ENCODE results near the gene PALM. TPM values are rescaled to one million over a fixed set of nuclear protein-coding genes. Genes with fewer than 3 reads are reported as not detected.

PALM gene
- total RNA-seq, 1 experiment from 2014 or later: 22.1 TPM

DNA sequence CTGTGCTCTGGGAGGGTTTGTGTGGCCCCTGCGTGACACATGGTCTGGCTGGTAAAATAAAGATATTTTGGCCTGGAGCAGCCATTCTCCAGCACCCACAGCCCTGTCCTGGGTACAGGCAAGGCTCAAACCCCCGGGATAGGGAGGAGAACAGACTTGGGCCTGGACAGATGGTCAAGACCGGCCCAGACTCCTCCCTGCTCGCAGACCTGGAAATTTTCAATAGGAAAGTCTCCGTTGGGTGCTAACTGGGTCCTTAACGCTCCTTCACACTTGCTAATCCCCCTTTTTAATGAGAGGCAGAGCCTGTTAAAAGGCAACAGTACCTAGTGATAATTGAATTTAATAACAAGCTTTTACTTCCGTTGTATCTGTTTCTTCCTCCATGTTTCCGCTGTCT is 2.5 kb downstream of the PALM start:
- peak overlapping the region; percentile 50 for H3K27ac Mint-ChIP-seq
- CTCF ChIA-PET: interaction anchor here (0.6 to 1.6 kb wide), 3 partner anchors 23 to 31 kb away, joined by 3 to 8 read pairs (median 3); no protein-coding TSS in a partner anchor

More for the DNA sequence above, 2.5 kb downstream of the PALM start:
- POLR2A ChIA-PET: no interaction called here
- Mint-ChIP-seq H3K36me3 (peaks cover 8% of the 10 kb centered on the region), H3K4me1 (peaks cover 10% of the 10 kb centered on the region), H3K27me3 (ENCODE audit: low read depth) (peaks cover 18% of the 10 kb centered on the region), H3K4me3 (peak overlapping the region; percentile 50), H3K9me3 (peaks cover 14% of the 10 kb centered on the region)
- ATAC-seq (no peak), DNase-seq (ENCODE audit: low spot score) (no peak)
- TF ChIP-seq, protein P1, sequence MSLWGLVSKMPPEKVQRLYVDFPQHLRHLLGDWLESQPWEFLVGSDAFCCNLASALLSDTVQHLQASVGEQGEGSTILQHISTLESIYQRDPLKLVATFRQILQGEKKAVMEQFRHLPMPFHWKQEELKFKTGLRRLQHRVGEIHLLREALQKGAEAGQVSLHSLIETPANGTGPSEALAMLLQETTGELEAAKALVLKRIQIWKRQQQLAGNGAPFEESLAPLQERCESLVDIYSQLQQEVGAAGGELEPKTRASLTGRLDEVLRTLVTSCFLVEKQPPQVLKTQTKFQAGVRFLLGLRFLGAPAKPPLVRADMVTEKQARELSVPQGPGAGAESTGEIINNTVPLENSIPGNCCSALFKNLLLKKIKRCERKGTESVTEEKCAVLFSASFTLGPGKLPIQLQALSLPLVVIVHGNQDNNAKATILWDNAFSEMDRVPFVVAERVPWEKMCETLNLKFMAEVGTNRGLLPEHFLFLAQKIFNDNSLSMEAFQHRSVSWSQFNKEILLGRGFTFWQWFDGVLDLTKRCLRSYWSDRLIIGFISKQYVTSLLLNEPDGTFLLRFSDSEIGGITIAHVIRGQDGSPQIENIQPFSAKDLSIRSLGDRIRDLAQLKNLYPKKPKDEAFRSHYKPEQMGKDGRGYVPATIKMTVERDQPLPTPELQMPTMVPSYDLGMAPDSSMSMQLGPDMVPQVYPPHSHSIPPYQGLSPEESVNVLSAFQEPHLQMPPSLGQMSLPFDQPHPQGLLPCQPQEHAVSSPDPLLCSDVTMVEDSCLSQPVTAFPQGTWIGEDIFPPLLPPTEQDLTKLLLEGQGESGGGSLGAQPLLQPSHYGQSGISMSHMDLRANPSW (CRISPR knock-in tag; conservative IDR thresholded peaks at IDR 0.05; ENCODE audit: low read depth): no peak
- TF ChIP-seq TCF7 (CRISPR knock-in tag; IDR thresholded peaks at IDR 0.05; ENCODE audit: low read depth) (no peak), NR1H2 (CRISPR knock-in tag; IDR thresholded peaks at IDR 0.05) (no peak), GRHL2 (CRISPR knock-in tag; IDR thresholded peaks at IDR 0.05; ENCODE audit: insufficient replicate concordance, severe bottlenecking) (no peak), NR2C2 (CRISPR knock-in tag; IDR thresholded peaks at IDR 0.05) (no peak), CREB1 (CRISPR knock-in tag; IDR thresholded peaks at IDR 0.05) (no peak), IRF2 (CRISPR knock-in tag; IDR thresholded peaks at IDR 0.05; ENCODE audit: borderline replicate concordance, low read depth) (no peak), FOXJ3 (CRISPR knock-in tag; IDR thresholded peaks at IDR 0.05; ENCODE audit: borderline replicate concordance) (no peak), SMAD3 (CRISPR knock-in tag; IDR thresholded peaks at IDR 0.05; ENCODE audit: borderline replicate concordance) (no peak)
- TF ChIP-seq, protein P2, sequence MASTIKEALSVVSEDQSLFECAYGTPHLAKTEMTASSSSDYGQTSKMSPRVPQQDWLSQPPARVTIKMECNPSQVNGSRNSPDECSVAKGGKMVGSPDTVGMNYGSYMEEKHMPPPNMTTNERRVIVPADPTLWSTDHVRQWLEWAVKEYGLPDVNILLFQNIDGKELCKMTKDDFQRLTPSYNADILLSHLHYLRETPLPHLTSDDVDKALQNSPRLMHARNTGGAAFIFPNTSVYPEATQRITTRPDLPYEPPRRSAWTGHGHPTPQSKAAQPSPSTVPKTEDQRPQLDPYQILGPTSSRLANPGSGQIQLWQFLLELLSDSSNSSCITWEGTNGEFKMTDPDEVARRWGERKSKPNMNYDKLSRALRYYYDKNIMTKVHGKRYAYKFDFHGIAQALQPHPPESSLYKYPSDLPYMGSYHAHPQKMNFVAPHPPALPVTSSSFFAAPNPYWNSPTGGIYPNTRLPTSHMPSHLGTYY (CRISPR knock-in tag; IDR thresholded peaks at IDR 0.05): no peak
- TF ChIP-seq, protein P3, sequence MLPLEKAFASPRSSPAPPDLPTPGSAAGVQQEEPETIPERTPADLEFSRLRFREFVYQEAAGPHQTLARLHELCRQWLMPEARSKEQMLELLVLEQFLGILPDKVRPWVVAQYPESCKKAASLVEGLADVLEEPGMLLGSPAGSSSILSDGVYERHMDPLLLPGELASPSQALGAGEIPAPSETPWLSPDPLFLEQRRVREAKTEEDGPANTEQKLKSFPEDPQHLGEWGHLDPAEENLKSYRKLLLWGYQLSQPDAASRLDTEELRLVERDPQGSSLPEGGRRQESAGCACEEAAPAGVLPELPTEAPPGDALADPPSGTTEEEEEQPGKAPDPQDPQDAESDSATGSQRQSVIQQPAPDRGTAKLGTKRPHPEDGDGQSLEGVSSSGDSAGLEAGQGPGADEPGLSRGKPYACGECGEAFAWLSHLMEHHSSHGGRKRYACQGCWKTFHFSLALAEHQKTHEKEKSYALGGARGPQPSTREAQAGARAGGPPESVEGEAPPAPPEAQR (CRISPR knock-in tag; IDR thresholded peaks at IDR 0.05): no peak
- TF ChIP-seq, protein P4, sequence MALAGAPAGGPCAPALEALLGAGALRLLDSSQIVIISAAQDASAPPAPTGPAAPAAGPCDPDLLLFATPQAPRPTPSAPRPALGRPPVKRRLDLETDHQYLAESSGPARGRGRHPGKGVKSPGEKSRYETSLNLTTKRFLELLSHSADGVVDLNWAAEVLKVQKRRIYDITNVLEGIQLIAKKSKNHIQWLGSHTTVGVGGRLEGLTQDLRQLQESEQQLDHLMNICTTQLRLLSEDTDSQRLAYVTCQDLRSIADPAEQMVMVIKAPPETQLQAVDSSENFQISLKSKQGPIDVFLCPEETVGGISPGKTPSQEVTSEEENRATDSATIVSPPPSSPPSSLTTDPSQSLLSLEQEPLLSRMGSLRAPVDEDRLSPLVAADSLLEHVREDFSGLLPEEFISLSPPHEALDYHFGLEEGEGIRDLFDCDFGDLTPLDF (CRISPR knock-in tag; IDR thresholded peaks at IDR 0.05): no peak
- TF ChIP-seq, protein P5, sequence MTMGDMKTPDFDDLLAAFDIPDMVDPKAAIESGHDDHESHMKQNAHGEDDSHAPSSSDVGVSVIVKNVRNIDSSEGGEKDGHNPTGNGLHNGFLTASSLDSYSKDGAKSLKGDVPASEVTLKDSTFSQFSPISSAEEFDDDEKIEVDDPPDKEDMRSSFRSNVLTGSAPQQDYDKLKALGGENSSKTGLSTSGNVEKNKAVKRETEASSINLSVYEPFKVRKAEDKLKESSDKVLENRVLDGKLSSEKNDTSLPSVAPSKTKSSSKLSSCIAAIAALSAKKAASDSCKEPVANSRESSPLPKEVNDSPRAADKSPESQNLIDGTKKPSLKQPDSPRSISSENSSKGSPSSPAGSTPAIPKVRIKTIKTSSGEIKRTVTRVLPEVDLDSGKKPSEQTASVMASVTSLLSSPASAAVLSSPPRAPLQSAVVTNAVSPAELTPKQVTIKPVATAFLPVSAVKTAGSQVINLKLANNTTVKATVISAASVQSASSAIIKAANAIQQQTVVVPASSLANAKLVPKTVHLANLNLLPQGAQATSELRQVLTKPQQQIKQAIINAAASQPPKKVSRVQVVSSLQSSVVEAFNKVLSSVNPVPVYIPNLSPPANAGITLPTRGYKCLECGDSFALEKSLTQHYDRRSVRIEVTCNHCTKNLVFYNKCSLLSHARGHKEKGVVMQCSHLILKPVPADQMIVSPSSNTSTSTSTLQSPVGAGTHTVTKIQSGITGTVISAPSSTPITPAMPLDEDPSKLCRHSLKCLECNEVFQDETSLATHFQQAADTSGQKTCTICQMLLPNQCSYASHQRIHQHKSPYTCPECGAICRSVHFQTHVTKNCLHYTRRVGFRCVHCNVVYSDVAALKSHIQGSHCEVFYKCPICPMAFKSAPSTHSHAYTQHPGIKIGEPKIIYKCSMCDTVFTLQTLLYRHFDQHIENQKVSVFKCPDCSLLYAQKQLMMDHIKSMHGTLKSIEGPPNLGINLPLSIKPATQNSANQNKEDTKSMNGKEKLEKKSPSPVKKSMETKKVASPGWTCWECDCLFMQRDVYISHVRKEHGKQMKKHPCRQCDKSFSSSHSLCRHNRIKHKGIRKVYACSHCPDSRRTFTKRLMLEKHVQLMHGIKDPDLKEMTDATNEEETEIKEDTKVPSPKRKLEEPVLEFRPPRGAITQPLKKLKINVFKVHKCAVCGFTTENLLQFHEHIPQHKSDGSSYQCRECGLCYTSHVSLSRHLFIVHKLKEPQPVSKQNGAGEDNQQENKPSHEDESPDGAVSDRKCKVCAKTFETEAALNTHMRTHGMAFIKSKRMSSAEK (CRISPR knock-in tag; IDR thresholded peaks at IDR 0.05; ENCODE audit: borderline replicate concordance): no peak
- TF ChIP-seq, protein P6, sequence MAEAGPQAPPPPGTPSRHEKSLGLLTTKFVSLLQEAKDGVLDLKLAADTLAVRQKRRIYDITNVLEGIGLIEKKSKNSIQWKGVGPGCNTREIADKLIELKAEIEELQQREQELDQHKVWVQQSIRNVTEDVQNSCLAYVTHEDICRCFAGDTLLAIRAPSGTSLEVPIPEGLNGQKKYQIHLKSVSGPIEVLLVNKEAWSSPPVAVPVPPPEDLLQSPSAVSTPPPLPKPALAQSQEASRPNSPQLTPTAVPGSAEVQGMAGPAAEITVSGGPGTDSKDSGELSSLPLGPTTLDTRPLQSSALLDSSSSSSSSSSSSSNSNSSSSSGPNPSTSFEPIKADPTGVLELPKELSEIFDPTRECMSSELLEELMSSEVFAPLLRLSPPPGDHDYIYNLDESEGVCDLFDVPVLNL (CRISPR knock-in tag; IDR thresholded peaks at IDR 0.05; ENCODE audit: borderline replicate concordance, low read depth): no peak
- TF ChIP-seq, protein P7, sequence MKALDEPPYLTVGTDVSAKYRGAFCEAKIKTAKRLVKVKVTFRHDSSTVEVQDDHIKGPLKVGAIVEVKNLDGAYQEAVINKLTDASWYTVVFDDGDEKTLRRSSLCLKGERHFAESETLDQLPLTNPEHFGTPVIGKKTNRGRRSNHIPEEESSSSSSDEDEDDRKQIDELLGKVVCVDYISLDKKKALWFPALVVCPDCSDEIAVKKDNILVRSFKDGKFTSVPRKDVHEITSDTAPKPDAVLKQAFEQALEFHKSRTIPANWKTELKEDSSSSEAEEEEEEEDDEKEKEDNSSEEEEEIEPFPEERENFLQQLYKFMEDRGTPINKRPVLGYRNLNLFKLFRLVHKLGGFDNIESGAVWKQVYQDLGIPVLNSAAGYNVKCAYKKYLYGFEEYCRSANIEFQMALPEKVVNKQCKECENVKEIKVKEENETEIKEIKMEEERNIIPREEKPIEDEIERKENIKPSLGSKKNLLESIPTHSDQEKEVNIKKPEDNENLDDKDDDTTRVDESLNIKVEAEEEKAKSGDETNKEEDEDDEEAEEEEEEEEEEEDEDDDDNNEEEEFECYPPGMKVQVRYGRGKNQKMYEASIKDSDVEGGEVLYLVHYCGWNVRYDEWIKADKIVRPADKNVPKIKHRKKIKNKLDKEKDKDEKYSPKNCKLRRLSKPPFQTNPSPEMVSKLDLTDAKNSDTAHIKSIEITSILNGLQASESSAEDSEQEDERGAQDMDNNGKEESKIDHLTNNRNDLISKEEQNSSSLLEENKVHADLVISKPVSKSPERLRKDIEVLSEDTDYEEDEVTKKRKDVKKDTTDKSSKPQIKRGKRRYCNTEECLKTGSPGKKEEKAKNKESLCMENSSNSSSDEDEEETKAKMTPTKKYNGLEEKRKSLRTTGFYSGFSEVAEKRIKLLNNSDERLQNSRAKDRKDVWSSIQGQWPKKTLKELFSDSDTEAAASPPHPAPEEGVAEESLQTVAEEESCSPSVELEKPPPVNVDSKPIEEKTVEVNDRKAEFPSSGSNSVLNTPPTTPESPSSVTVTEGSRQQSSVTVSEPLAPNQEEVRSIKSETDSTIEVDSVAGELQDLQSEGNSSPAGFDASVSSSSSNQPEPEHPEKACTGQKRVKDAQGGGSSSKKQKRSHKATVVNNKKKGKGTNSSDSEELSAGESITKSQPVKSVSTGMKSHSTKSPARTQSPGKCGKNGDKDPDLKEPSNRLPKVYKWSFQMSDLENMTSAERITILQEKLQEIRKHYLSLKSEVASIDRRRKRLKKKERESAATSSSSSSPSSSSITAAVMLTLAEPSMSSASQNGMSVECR (CRISPR knock-in tag; IDR thresholded peaks at IDR 0.05; ENCODE audit: borderline replicate concordance): no peak
- TF ChIP-seq, protein P8, sequence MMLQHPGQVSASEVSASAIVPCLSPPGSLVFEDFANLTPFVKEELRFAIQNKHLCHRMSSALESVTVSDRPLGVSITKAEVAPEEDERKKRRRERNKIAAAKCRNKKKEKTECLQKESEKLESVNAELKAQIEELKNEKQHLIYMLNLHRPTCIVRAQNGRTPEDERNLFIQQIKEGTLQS (CRISPR knock-in tag; conservative IDR thresholded peaks at IDR 0.05): no peak

Data from WTC11 (cell line).